NCI-H748 (cell line): ENCODE results near the gene METTL15.
"Not testable (repeated sequence)": the region's sequence is repeated elsewhere in the genome, so short reads cannot be mapped to it uniquely, and the experiment has no call there.

Experiments used
- DNase-seq: peaks from one replicate; lab custom pipeline; 2025; ENCODE audit not compliant: unreplicated experiment; lab: John Stamatoyannopoulos, UW

METTL15 gene

GRCh38 chr11:28108958-28109357 is 770 bp downstream of the METTL15 start:
- DNase-seq: no peak

GRCh38 chr11:28110108-28110820 is 2.1 kb downstream of the METTL15 start:
- peak; percentile 83 for DNase-seq

GRCh38 chr11:28110821-28111200 is 2.6 kb downstream of the METTL15 start:
- peak; percentile 32 for DNase-seq

GRCh38 chr11:28114116-28114515 is 5.9 kb downstream of the METTL15 start:
- no peak for DNase-seq

- no peak for DNase-seq
Observed at GRCh38 chr11:28114731-28115130, 6.5 kb downstream of the METTL15 start.

GRCh38 chr11:28117712-28118111 is 9.5 kb downstream of the METTL15 start:
- no peak for DNase-seq

- no peak for DNase-seq
Observed at GRCh38 chr11:28123151-28123581, 15.0 kb downstream of the METTL15 start.

GRCh38 chr11:28132548-28132947 is 24.4 kb downstream of the METTL15 start:
- DNase-seq: no peak

- DNase-seq: no peak
Observed at GRCh38 chr11:28133146-28133545, 25.0 kb downstream of the METTL15 start.

- DNase-seq: not testable (repeated sequence)
Observed at GRCh38 chr11:28136157-28136556, 28.0 kb downstream of the METTL15 start.

- no peak for DNase-seq
Observed at GRCh38 chr11:28137366-28137765, 29.2 kb downstream of the METTL15 start.

GRCh38 chr11:28137832-28138231 is 29.6 kb downstream of the METTL15 start:
- no peak for DNase-seq

GRCh38 chr11:28139841-28140415 is 31.7 kb downstream of the METTL15 start:
- DNase-seq: no peak

- DNase-seq: no peak
Observed at GRCh38 chr11:28140689-28141455, 32.7 kb downstream of the METTL15 start.

GRCh38 chr11:28142724-28143123 is 34.5 kb downstream of the METTL15 start:
- DNase-seq: no peak

- DNase-seq: no peak
Observed at GRCh38 chr11:28144808-28145207, 36.6 kb downstream of the METTL15 start.

- no peak for DNase-seq
Observed at GRCh38 chr11:28146123-28146751, 38.0 kb downstream of the METTL15 start.

- no peak for DNase-seq
Observed at GRCh38 chr11:28152743-28153142, 44.6 kb downstream of the METTL15 start.

GRCh38 chr11:28153586-28153985 is 45.4 kb downstream of the METTL15 start:
- DNase-seq: no peak

GRCh38 chr11:28168718-28169117 is 60.5 kb downstream of the METTL15 start:
- DNase-seq: no peak

GRCh38 chr11:28169816-28170215 is 61.6 kb downstream of the METTL15 start:
- no peak for DNase-seq

GRCh38 chr11:28170759-28171158 is 62.6 kb downstream of the METTL15 start:
- DNase-seq: no peak
